ENCODE measurements around the gene HEXIM2.
"Not testable (repeated sequence)": the region's sequence is repeated elsewhere in the genome, so short reads cannot be mapped to it uniquely, and the experiment has no call there.

HEXIM2 gene

DNA sequence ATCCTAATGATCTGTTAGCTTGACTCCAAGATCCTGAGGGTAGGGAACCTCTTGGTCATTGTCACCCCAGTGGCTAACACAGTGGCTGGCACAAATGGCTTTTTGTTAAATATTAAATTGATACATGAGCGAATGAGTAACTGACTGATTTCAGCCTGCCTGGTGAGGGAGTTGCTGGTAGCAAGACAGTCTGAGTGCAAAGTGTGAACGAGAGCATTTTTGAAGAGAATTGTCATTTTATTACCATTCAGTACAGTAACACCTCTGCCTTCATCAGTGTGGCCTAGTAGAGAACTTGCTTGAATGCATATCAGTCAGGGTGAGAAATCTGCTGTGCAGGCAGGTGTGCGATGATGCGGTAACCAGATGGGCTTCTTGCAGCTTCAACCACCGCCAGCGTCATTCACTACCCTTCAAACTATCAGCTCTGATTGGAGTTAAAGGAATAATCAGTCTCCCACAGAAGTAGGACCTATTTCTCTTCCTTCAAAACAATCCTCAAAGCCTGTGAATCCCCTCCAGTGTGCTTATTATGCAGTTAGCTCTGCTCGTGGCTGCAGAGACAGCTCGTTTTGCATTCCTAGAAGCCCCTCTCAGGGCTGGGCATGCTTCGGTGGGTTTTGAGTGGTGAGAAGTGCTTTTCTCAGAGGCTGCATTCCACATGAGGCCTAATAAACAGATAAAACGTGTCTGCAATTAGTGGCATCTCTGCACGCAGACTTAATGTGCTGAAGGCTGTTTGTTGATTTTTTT lies 29.0 kb downstream of the HEXIM2 start:
- DNase-seq (ENCODE audit: low read depth) = no peak
- no peak overlapping the region for H3K4me3 ChIP-seq (ENCODE audit: low read length)
- TF ChIP-seq, protein P1, sequence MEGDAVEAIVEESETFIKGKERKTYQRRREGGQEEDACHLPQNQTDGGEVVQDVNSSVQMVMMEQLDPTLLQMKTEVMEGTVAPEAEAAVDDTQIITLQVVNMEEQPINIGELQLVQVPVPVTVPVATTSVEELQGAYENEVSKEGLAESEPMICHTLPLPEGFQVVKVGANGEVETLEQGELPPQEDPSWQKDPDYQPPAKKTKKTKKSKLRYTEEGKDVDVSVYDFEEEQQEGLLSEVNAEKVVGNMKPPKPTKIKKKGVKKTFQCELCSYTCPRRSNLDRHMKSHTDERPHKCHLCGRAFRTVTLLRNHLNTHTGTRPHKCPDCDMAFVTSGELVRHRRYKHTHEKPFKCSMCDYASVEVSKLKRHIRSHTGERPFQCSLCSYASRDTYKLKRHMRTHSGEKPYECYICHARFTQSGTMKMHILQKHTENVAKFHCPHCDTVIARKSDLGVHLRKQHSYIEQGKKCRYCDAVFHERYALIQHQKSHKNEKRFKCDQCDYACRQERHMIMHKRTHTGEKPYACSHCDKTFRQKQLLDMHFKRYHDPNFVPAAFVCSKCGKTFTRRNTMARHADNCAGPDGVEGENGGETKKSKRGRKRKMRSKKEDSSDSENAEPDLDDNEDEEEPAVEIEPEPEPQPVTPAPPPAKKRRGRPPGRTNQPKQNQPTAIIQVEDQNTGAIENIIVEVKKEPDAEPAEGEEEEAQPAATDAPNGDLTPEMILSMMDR (IDR thresholded peaks at IDR 0.05; ENCODE audit: insufficient read depth, low read depth, low read length, missing control alignments) = no peak

DNA sequence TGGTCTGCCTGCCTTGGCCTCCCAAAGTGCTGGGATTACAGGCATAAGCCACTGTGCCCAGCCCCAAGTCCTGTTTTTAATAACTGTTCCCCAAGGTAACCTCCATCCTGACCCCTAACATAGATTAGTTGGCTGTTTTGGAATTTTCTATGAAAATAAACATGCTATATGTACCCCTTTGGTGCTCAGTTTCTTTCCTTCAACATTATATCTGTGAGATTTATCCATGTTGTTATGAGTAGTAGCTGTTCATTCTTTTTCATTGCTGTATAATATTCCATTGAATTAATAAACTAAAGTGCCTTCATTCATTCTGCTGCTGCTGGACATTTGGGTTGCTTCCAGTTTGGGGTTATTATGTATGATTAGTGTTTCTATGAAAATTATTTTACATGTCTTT lies 33.7 kb downstream of the HEXIM2 start:
- no peak for DNase-seq (ENCODE audit: low read depth)
- TF ChIP-seq, protein P1 (IDR thresholded peaks at IDR 0.05; ENCODE audit: insufficient read depth, low read depth, low read length, missing control alignments) = no peak
- H3K4me3 ChIP-seq (ENCODE audit: low read length) = no peak overlapping the region

DNA sequence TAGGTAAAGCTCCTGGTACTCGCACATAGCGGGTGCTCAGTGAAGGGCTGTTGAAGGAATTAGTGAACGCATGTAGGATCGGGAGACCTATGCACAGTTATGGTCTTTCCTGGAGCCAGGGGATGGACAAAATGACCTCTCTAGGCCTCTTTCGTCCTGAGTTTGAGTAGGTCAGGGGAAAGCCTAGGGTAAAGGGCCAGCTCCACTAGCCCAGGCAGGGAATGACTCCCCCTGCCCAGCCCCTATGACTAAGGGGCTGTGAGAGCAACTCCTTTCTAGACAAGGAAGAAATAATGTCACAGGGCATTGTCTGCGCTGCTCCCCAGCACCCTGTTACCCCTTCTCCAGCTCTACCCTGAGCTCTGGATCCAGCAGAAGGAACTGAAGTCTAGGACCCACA lies 35.4 kb downstream of the HEXIM2 start:
- no peak for DNase-seq (ENCODE audit: low read depth)
- no peak overlapping the region for H3K4me3 ChIP-seq (ENCODE audit: low read length)
- TF ChIP-seq, protein P1 (IDR thresholded peaks at IDR 0.05; ENCODE audit: insufficient read depth, low read depth, low read length, missing control alignments) = no peak

DNA sequence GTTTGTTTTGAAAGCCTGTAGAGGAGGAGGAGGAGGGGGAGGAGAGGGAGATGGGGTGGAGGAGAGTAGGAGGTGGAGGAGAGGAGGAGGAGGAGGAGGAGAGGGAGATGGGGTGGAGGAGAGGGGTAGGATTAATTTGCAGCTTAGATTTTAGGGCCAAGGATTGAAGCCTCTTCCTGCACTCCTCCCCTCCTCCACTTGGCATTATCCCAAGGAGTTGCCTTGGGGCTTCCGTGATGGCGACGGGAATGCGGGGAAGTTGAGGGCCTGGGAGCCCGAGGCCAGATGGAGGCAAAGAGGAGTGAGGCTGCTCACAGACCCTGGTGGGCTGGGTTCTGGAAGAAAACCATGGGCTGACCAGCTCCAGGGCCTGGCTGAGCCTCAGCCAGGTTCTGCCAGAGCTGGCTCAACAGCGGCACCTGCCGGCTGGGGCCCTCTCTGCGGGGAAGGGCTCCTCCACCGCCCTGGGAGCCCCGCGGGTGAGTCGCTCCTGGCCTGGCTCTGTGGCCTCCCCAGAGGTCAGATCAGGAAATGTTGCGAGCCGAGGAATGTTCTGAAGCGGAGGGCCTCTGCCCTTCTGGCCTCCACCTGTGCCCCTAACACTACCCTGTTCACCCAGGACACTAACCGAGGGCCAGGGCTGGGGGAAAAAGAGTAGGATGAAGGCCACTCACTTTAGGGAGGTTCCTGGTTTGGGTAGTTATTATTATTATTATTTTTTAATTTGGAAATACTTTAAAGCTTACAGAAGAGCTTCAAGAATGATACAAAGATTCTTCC lies 36.1 kb downstream of the HEXIM2 start:
- TF ChIP-seq, protein P1 (IDR thresholded peaks at IDR 0.05; ENCODE audit: insufficient read depth, low read depth, low read length, missing control alignments) = peak; percentile 95
- no peak overlapping the region for H3K4me3 ChIP-seq (ENCODE audit: low read length)
- peak; percentile 78 for DNase-seq (ENCODE audit: low read depth)

DNA sequence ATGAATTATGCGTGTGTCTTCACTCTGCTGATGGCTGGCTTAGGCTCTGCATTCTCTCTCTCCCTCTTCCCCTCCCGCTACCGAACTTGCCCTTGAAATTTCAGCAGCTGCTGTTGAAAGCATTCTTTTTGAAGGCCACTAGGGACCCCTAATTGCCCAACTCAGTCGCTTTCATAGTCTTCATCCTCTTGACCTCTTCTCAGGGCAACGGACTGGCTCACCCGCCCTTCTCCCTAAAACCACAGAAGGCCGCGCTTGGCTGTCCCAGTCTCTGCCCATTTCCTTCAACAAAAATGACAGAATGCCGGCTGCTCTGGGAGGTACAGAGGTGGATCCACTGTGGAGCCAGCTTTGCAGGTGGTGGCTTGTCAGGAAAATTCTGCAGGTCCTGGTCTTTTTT lies 39.0 kb downstream of the HEXIM2 start:
- TF ChIP-seq, protein P1 (IDR thresholded peaks at IDR 0.05; ENCODE audit: insufficient read depth, low read depth, low read length, missing control alignments) = no peak
- DNase-seq (ENCODE audit: low read depth) = peak; percentile 26
- no peak overlapping the region for H3K4me3 ChIP-seq (ENCODE audit: low read length)

DNA sequence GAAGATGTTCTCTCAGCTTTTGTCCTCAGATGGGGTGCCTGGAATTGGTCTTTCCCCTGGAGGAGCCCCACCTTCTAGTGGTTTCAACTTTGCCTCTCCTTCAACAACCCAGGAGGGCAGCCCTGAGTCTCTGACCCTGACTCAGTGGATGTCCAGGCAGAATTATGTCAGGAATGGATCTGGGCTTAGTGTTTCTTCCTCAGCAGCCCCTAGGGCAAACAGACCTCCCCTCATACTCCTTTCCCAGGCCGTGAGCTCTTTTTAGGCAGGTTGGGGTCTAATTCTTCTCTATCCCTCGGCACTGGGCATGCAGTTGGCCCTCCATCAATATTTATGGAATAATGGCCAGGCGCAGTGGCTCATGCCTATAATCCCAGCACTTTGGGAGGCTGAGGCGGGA lies 39.8 kb downstream of the HEXIM2 start:
- TF ChIP-seq, protein P1 (IDR thresholded peaks at IDR 0.05; ENCODE audit: insufficient read depth, low read depth, low read length, missing control alignments) = no peak
- DNase-seq (ENCODE audit: low read depth) = no peak
- no peak overlapping the region for H3K4me3 ChIP-seq (ENCODE audit: low read length)

DNA sequence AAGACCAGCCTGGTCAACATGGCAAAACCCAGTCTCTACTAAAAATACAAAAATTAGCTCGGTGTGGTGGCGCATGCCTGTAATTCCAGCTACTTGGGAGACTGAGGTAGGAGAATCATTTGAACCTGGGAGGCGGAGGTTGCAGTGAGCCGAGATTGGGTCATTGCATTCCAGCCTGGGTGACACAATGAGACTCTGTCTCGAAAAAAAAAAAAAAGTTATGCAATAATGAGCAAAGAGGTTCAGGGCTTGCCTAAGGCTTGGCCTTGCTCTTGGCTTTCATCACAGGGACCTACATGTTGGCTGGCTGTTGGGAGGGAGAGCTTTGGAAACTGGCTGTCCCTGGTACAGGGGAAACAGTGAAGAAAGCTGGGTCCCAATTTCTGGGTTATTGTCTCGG lies 40.2 kb downstream of the HEXIM2 start:
- DNase-seq (ENCODE audit: low read depth) = peak; percentile 81
- H3K4me3 ChIP-seq (ENCODE audit: low read length) = not testable (repeated sequence)

Measured in epithelial cell of esophagus (primary cell).